B cell (primary cell): ENCODE measurements around the gene CFAP52. TPM values are rescaled to one million over a fixed set of nuclear protein-coding genes. Genes with fewer than 3 reads are reported as not detected.
"Not testable (repeated sequence)": the region's sequence is repeated elsewhere in the genome, so short reads cannot be mapped to it uniquely, and the experiment has no call there.

Experiments
- ATAC-seq: fragments of 200-7000 bp; cut with Tn5 transposase; one replicate; pipeline ENCODE4 v1.10.0; 2021; ENCODE audit warnings: low read depth, mild to moderate bottlenecking, moderate number of reproducible peaks, moderate library complexity
- CTCF ChIA-PET: fragments of 350-600 bp; sonication (Branson Sonifier 250); formaldehyde crosslinking; loops from one replicate; lab custom pipeline; 2021; ENCODE audit warnings: antibody characterized with exemption, inconsistent platforms; lab: Charles Lee
- POLR2A ChIA-PET: fragments of 350-600 bp; sonication (Branson Sonifier 250); formaldehyde crosslinking; loops from one replicate; lab custom pipeline; 2021; ENCODE audit warnings: antibody characterized with exemption; lab: Charles Lee
- DNase-seq: peaks from one replicate; pipeline ENCODE4 v3.0.0; 2013
- H2AFZ ChIP-seq: 2 replicates; pipeline ENCODE4 v1.6.1; 2012; ENCODE audit warnings: mild to moderate bottlenecking, low read depth, low read length; ENCODE audit not compliant: insufficient read depth, poor library complexity, severe bottlenecking
- H3K27ac ChIP-seq, 2 donors: 1 replicate in 1 of 2; 2 replicates in 1 of 2; pipeline ENCODE4 v1.5.1; 2012 to 2013; ENCODE audit warnings: low read length in 2 of 2, mild to moderate bottlenecking in 2 of 2, moderate library complexity in 1 of 2
- H3K27me3 ChIP-seq, 4 experiments: fragments of 200-600 bp in 1 of 4; sonication (generic) in 1 of 4; replicated peaks in 1 of 4; 1 replicate in 2 of 4; 2 replicates in 2 of 4; pipeline versions ENCODE4 v1.6.1 to v1.7.0; 2013 to 2016; ENCODE audit warnings: low read length in 3 of 4, mild to moderate bottlenecking in 2 of 4, mixed read lengths in 1 of 4, moderate library complexity in 1 of 4; ENCODE audit not compliant: insufficient read depth in 4 of 4, control insufficient read depth in 3 of 4; ENCODE audit errors: control extremely low read depth in 1 of 4
- H3K36me3 ChIP-seq, 2 experiments: replicated peaks in 1 of 2; 1 replicate in 1 of 2; 2 replicates in 1 of 2; pipeline versions ENCODE4 v1.6.1 to v1.7.1; 2013; ENCODE audit warnings: low read length in 1 of 2; ENCODE audit not compliant: insufficient read depth in 2 of 2, control insufficient read depth in 1 of 2; ENCODE audit errors: control extremely low read depth in 1 of 2, extremely low read depth in 1 of 2
- H3K4me1 ChIP-seq, 2 donors: fragments of 200-600 bp in 1 of 2; sonication (generic) in 1 of 2; 1 replicate in 1 of 2; 2 replicates in 1 of 2; pipeline versions ENCODE4 v1.5.1 to v1.6.1; 2013 to 2017; ENCODE audit warnings: low read length in 2 of 2; ENCODE audit not compliant: control insufficient read depth in 2 of 2, insufficient read depth in 2 of 2
- H3K4me2 ChIP-seq: replicated peaks from 2 replicates; pipeline ENCODE3; 2012; ENCODE audit warnings: mild to moderate bottlenecking, low read depth, low read length; ENCODE audit not compliant: poor library complexity, severe bottlenecking
- H3K4me3 ChIP-seq, 5 experiments: fragments of 200-600 bp in 1 of 5; sonication (generic) in 1 of 5; 1 replicate in 3 of 5; 2 replicates in 2 of 5; pipeline versions ENCODE4 v1.5.1 to v1.7.0; 2011 to 2016; ENCODE audit warnings: low read length in 4 of 5, mild to moderate bottlenecking in 4 of 5, low read depth in 2 of 5, control low read depth in 1 of 5, moderate library complexity in 1 of 5; ENCODE audit not compliant: insufficient read depth in 1 of 5; ENCODE audit errors: control extremely low read depth in 1 of 5, extremely low read depth in 1 of 5
- H3K79me2 ChIP-seq: fragments of 200-600 bp; sonication (generic); one replicate; pipeline ENCODE4 v1.6.0; 2016; ENCODE audit warnings: low read length; ENCODE audit not compliant: control insufficient read depth, insufficient read depth
- H3K9ac ChIP-seq: fragments of 200-600 bp; sonication (generic); 2 replicates; pipeline ENCODE4 v1.6.1; 2017; ENCODE audit warnings: mild to moderate bottlenecking, low read length, moderate library complexity
- H3K9me3 ChIP-seq, 3 donors: one replicate each; pipeline versions ENCODE4 v1.6.1 to v1.7.1; 2013; ENCODE audit warnings: low read length in 2 of 3; ENCODE audit not compliant: control insufficient read depth in 2 of 3, insufficient read depth in 1 of 3; ENCODE audit errors: control extremely low read depth in 1 of 3
- H4K20me1 ChIP-seq: 2 replicates; pipeline ENCODE4 v1.6.0; 2012; ENCODE audit warnings: mild to moderate bottlenecking, low read length; ENCODE audit not compliant: insufficient read depth, control insufficient read depth, poor library complexity, severe bottlenecking
- H3K27ac Mint-ChIP-seq: one replicate; pipeline ENCODE4 v1.8.0; 2021; ENCODE audit warnings: mixed read lengths
- H3K27me3 Mint-ChIP-seq: one replicate; pipeline ENCODE4 v1.8.0; 2021; ENCODE audit warnings: mixed read lengths
- H3K4me1 Mint-ChIP-seq: one replicate; pipeline ENCODE4 v1.8.0; 2021; ENCODE audit warnings: mixed read lengths
- H3K4me3 Mint-ChIP-seq: one replicate; pipeline ENCODE4 v1.8.0; 2021; ENCODE audit warnings: mixed read lengths
- H3K9me3 Mint-ChIP-seq: one replicate; pipeline ENCODE4 v1.8.0; 2022; ENCODE audit warnings: mixed read lengths; ENCODE audit not compliant: insufficient read depth
- CTCF ChIP-seq: fragments of 200-600 bp; IDR thresholded peaks from one replicate; pipeline ENCODE4 v1.8.0; 2022; ENCODE audit warnings: antibody characterized with exemption, mild to moderate bottlenecking
- EZH2 ChIP-seq: IDR thresholded peaks from 2 replicates; pipeline ENCODE4 v1.6.1; 2012; ENCODE audit warnings: borderline replicate concordance, low read depth, mild to moderate bottlenecking, moderate library complexity, low read length; ENCODE audit not compliant: insufficient read depth, poor library complexity, severe bottlenecking
- WGBS: methylation state at CpG from one replicate; pipeline ENCODE4 v1.1.5; 2013; ENCODE audit warnings: missing lambda C conversion rate; ENCODE audit not compliant: insufficient coverage; 5-methylcytosine and 5-hydroxymethylcytosine counted together
- intact Hi-C: fragments of 100-400 bp; cut with micrococcal nuclease; formaldehyde crosslinking; loops from one replicate; pipeline ENCODE4 v1.10.0; 2022
- polyA plus RNA-seq: library from polyadenylated mRNA; depleted of rRNA; stranded (reverse); fragments of >200 nt; gene quantifications from 2 replicates; pipeline ENCODE4 v1.2.3, GENCODE V29; 2012
- total RNA-seq, 2 donors: library from RNA; stranded (reverse); fragments of 120-200 nt in 1 of 2; gene quantifications; 1 replicate in 1 of 2; 2 replicates in 1 of 2; pipeline versions ENCODE4 v1.2.3 to v1.2.4, GENCODE V29; 2013 to 2022

The CFAP52 gene
- total and polyA plus RNA-seq, 2 donors (not counting 1 experiment from before 2014, with no cell fraction given) = not detected

GRCh38 chr17:9598661-9599060 is 22.2 kb downstream of the CFAP52 start:
- H3K36me3 ChIP-seq = no peaks in the 10 kb centered on the region
- TF ChIP-seq CTCF = no peak
- no peak for TF ChIP-seq EZH2
- DNase-seq = no peak
- ChIA-PET POLR2A (no interaction called here), CTCF (no interaction called here)
- Mint-ChIP-seq H3K4me3 (no peak overlapping the region), H3K4me1 (no peaks in the 10 kb centered on the region), H3K27ac (no peak overlapping the region), H3K9me3 (no peaks in the 10 kb centered on the region), H3K27me3 (peaks cover 14% of the 10 kb centered on the region)
- no peak overlapping the region for H2AFZ ChIP-seq
- no peaks in the 10 kb centered on the region for H3K79me2 ChIP-seq
- no peak overlapping the region for H3K4me3 ChIP-seq
- WGBS = 100% methylated on average over 1 of the region's 4 CpGs
- no peaks in the 10 kb centered on the region for H4K20me1 ChIP-seq
- H3K9ac ChIP-seq = no peak overlapping the region
- no peak overlapping the region for H3K4me2 ChIP-seq
- no peak for ATAC-seq
- H3K27ac ChIP-seq = no peak overlapping the region
- no peaks in the 10 kb centered on the region for H3K4me1 ChIP-seq
- H3K27me3 ChIP-seq = no peaks in the 10 kb centered on the region
- peaks cover 0 to 6% (median 0%) of the 10 kb centered on the region in 3 donors for H3K9me3 ChIP-seq
- intact Hi-C loops = no loop called here

DNA sequence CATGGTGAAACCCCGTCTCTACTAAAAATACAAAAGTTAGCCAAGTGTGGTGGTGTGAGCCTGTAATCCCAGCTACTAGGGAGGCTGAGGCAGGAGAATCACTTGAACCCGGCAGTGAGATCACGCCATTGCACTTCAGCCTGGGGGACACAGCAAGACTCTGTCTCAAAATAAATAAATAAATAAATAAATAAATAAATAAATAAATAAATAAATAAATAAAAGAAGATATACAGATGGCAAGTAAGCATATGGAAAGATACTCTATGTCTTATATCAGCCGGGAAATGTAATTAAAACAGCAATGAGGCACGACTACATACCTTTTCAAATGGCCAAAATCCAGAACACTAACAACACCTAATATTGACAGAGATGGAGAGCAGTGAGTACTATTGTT is 28.1 kb downstream of the CFAP52 start:
- H3K4me3 Mint-ChIP-seq, H3K36me3 ChIP-seq, CTCF ChIA-PET, H3K9ac ChIP-seq, ATAC-seq, H3K4me1 Mint-ChIP-seq, H2AFZ ChIP-seq, H4K20me1 ChIP-seq, H3K27ac ChIP-seq, H3K9me3 Mint-ChIP-seq, H3K4me3 ChIP-seq, DNase-seq, intact Hi-C loops, H3K4me2 ChIP-seq, H3K4me1 ChIP-seq, H3K27ac Mint-ChIP-seq, H3K9me3 ChIP-seq, H3K27me3 ChIP-seq, H3K79me2 ChIP-seq, POLR2A ChIA-PET: not testable (repeated sequence)
- no CpG with 5 or more reads among the region's 5 CpGs for WGBS
- H3K27me3 Mint-ChIP-seq = peaks cover 12% of the 10 kb centered on the region
